Stimulated activated CD4-positive, alpha-beta T cell treated with anti-CD3 and anti-CD28 coated beads, Interleukin-15, amount 100 ng/mL, for 24 hours (primary cell): Measurements from ENCODE around the gene SNTG2.
"Not testable (repeated sequence)": the region's sequence is repeated elsewhere in the genome, so short reads cannot be mapped to it uniquely, and the experiment has no call there.

Experiments
- DNase-seq: peaks from one replicate; pipeline ENCODE4 v3.0.0-alpha.2; 2020

SNTG2 gene

DNA sequence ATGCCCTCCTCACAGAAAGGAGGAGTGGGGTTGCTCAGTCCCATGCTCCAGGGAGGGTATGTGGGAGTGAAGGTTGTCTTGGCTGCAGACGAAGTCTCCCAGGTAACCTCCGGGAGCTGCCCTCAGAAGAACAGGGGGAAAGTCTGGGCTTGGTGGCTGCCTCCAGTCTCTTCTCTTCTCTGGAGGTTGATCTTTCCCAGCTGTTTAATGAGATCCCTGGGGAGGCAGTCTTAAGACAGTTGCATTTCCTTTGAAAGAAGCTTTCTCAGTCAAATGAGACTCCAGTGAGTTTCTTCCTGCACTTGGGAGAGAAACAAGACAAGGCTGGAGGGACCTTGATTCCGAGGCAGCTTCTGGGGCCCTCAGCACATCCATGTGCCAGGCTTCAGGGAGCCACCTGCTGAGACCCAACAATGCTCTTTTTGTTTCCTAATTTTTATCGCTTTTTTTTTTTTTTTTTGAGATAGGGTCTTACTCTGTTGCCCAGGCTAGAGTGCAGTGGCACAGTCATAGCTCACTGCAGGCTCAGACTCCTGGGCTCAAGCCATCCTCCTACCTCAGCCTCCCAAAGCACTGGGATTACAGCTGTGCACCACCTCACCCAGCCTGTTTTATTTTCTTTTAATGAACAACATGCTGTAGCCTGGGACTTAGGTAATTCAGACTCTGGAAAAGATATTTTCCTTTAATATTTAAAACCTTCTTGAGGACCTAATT lies 390.9 kb downstream of the SNTG2 start:
- DNase-seq = no peak

DNA sequence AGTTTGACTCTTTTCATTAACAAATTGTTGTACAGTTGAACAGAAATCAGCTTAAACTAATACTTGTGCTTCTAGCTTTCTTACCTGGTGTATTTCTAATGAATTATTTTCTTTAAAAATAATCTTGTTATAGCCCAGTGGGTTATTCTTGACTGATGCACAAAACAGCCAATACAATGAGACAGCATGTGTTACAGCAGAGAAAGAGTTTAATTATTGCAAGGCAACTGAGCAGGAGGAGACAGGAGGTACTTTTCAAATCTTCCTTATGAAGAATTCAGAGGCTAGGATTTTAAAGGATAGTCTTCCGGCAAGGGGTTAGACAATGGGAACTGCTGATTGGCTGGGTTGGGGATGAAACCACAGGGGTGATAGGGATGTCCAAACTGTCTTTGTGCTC lies 398.1 kb downstream of the SNTG2 start:
- no peak for DNase-seq

DNA sequence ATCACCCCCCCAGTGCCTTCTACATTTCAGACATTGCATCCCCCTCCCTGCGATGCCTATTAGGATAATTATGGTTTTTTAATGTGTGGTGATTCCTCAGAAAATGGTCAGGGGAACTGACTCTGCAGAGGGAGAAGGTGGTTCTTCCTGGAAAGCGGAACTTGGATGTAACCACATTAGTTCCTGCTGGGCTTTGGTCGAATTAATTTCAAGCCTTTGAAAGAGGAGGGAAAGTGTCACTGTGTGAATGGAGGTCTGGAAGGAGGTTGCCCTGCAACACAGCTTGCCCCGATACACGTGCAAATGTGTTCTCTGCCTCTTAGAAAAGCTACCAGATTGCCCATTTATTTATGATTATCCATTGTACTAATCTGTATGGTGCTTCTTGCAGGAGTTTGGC lies 399.5 kb downstream of the SNTG2 start:
- no peak for DNase-seq

DNA sequence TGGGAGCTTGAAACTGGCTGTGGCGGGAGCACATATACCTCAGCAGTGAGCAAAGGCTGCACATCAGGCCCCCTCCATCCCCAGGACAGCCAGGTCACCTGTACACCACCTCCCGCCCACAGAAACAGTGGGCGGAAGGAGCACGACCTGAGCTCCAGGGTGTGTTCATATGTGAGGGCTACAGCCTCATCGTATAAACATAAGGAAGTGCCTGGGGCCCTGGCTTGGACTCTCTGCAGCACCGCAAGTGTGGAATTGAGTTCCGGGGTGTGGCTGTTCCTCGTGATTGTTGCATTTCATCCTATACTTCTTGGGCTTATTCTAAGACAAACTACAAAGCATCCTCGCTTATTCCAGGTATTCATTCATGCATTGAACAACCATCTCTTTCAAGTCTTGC lies 402.5 kb downstream of the SNTG2 start:
- DNase-seq = no peak

DNA sequence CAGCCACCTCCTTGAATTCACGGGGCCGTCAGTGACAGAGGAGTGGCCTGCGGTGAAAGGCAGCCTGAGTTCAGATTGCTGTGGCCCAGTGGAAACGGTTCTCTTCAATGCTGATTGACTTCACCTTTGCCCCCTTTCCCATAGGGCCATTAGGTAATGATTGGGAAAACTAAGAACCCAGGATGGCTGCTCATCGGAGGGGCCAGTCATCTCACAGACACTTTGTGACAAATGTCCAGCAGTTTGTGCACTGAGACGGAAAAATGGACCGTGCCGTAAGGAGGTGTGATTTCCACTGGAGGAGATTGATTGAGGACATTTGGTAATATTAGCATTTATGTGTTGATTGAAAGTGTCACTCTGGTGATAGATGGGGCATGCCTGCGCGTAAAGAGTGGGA lies 402.9 kb downstream of the SNTG2 start:
- DNase-seq = no peak

DNA sequence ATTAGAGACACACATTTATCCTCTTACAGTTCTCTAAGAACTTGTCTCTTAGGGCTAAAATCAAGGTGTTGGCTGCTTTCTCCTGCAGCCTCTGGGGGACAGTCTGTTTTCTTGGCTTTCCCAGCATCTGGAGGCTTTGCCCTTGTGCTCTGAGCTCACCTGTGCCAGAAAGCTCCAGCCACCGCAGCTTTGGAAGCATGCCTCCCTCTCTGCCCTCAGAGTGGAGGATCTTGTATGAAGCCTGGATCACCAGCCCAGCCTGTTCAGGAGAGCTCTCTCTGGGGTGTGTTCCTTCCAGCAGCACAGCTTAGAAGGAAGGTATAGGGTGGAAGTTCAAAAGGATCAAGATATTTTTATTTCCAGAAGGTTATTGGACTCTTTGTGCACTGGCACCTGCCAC lies 409.5 kb downstream of the SNTG2 start:
- DNase-seq = no peak

DNA sequence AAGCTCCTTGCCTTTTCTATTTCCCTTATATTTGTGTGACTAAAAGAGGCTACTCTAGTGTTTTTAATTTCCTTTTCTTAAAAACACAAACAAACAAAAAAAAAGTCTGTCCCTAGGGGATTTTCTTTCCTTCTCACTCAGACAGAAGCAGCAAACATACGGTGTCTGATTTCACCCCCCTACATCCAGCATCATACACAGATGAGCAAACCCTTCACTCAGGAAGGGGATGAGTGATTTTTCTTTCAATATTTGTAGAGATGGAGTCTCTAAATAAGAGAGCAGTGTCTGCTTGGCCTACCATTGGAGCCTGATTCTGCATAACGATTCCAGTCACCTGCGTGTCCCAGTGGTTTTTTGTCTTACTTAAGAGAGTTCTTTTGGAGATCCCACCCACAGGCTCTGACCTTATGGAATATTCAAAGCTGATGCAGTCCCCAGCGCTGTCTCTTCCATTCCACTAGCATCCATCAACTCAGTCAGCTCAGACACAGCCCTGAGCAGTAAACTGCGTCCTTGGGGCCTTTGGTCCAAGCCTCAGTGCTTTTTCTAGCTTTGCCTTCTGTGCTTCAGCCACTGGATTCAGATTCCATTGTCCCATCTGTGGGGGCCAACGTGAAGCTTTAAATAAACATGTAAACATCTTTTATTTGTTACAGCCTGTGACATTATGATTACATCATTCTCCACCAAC lies 410.1 kb downstream of the SNTG2 start:
- no peak for DNase-seq

DNA sequence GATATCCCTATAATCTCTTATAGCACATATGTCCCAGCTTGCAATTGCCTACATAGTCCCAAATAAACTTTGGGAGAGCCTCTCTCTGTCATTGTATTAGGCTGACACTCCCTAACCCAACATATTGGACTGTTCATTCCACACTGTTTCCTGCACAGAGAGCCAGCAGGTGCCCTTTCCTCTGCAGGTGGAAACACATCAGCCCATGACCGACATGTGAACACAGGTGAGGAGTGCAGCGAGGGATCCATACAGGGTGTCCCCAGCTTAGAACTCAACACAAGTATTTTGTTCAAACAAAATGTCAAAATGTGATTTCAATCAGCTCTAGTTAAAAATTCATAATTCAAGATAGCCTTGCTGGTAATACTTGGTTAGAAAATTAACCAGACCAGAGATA lies 412.7 kb downstream of the SNTG2 start:
- DNase-seq = no peak

DNA sequence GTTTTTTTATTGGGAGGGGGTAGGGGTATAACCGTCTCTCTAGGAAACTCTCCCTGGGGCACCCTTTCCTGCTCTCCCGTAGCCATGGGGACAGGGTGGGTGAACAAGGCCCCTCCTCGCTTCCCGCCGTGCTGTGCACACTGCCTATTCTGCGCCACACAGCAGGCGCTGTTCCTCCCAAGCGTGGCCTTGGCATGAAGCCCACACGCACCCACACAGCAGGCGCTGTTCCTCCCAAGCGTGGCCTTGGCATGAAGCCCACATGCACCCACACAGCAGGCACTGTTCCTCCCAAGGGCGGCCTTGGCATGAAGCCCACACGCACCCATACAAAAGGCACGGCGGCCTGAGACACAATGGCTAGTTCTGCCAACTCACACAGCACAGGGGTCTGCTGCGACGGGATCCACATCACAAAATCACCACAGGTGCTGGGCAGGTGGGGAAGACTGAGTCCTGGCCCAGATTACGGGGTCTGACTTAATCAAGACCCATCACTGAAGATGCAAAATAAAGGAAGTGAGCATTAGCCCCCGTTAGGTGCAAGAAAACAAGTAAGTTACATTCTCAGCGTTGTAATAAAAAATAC lies 416.0 kb downstream of the SNTG2 start:
- DNase-seq = peak; percentile 38

DNA sequence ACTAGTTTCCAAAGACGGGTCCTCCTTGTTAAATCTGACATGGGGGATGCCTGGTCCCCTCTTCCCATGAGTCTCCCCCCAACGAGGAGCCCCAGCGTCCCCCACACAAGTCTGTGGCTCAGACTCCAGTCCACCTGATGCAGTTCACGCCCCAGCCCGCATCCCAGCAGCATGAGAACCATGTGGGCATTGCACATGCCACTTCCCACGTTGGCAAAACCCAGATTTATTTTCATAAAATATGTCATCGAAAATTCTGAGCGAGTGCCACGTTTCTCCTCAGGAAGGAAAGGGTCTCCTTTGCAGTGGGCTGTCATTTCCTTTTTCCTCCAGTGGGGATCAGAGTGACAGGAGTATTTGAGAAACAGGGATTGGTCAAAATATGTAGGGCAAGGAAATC lies 417.0 kb downstream of the SNTG2 start:
- no peak for DNase-seq

DNA sequence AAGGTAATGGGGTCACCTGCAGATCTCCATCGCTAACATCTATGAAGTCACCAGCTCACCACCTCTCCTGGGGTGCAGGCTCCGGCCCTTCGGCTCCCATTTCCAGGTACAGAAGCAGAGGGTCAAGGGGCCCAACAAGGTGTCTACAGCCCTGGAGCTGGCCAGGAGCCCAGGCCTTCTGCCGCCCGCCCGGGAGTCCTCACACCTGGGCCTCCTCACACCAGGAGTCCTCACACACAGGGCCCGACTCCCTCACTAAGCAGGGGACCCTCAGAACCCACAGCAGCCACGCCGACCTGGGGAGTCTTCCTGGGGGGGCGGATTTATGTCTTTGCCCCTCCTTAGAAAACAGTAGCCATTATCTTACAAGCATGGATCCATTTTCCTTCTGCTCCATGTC lies 419.3 kb downstream of the SNTG2 start:
- no peak for DNase-seq

DNA sequence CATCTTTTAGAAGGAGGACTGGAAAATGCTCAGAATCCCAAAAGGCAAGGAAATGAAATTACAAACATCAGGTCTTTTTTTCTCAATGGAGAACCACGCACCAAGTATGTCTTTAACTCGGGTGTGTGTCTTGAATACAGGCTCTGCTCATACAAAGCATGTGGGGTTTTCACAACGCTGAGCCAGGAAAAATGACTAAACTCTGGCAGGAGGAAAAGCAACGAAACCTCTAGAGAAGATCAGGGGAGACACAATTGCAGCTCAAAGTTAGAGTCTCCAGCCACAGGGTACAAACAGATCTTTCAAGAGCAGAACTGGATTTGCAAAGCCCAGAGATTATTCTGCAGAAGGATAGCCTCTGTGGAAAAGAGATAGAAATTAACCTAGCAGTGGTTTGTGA lies 419.8 kb downstream of the SNTG2 start:
- no peak for DNase-seq

DNA sequence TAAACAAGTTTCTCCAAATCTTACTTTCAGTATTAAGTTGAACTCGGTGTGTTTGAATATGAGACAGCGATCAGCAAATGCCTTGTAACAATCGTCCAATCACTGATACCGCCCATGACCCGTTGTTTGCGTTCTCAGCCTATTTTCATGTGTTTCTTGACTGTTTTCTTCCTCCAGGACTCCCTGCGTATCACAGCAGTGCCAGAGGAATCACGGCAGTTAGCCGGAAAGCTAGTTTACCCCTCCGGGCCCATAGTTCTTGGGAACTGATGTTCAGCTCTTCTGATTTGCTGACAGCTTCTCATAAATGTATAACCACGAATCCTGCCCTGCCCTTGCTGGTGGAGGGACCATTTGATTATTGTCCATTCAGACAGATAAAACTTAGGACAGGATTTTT lies 420.4 kb downstream of the SNTG2 start:
- no peak for DNase-seq

DNA sequence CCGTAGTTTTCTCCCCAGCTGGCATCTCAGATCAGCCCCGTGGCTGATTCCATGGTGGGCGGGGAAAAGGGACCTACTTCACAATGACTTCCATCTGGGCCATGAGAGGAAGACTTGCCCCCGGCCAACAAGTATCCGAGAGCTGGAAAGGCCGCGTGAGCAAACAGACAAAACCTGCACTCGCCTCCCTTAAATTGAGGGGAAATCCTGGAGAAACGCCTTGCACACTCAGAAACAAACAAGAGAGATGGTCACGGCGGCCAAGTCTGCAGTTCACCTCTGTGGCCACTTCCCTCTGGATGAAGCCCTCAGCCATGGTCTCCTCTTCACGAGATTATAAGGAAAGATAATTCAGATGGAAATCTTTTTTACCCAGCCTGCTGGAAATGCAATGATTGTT lies 423.2 kb downstream of the SNTG2 start:
- DNase-seq = no peak

DNA sequence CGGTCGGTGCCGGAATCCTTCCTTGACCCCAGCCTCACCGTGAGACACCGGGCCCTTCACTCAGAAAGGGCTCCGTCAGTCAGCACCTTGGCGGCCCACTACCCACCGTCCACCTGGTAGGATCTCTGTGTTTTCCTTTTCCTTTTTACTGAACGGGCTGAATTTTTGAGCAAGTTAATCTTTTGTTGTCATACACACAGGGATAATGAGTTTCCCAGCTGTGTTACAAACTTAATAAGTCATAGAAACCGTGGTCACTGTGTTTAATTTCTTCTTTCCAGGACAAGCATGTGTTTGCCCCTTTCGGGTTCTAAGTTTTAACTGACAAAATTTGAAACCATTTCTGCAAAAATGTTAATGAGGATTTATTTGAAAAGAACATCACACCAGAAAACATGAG lies 423.6 kb downstream of the SNTG2 start:
- DNase-seq = no peak

DNA sequence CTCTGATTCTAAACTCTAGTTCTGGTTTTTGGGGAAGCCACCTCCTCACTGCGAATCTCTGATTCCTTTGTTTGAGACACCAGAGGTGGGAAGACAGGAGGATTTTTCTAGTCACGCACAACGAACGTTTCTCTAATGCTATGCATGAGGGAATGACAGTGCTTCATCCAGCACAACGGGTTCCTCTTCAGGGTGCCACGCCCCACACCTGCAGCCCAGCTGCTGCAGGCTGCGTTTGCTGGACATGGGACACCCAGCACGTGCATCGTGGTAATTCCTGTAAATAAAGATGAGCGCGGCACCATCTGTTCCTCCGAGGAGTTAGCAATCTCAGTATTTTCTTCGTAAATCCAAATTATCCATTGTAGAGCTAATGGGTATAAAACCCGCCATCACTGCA lies 425.1 kb downstream of the SNTG2 start:
- no peak for DNase-seq

DNA sequence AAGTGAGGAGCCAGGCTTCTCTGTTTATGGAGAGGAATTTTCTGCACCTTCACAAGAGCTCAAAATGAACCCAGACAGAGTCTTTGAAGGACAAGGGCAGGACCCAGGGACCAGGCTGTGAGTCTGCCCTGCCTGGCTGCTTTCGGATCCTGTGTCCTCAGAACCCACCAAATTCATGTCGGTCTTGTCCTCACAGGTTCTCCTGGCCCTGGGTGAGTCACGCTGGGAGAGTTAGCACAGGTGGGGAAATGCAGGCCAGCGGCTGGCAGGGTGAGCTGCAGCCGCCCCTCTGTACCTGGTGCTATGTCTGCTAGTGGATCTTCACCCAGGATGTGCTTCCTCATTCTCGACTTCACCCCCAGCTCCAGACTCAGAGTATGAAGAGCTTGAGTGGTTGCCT lies 426.8 kb downstream of the SNTG2 start:
- no peak for DNase-seq

DNA sequence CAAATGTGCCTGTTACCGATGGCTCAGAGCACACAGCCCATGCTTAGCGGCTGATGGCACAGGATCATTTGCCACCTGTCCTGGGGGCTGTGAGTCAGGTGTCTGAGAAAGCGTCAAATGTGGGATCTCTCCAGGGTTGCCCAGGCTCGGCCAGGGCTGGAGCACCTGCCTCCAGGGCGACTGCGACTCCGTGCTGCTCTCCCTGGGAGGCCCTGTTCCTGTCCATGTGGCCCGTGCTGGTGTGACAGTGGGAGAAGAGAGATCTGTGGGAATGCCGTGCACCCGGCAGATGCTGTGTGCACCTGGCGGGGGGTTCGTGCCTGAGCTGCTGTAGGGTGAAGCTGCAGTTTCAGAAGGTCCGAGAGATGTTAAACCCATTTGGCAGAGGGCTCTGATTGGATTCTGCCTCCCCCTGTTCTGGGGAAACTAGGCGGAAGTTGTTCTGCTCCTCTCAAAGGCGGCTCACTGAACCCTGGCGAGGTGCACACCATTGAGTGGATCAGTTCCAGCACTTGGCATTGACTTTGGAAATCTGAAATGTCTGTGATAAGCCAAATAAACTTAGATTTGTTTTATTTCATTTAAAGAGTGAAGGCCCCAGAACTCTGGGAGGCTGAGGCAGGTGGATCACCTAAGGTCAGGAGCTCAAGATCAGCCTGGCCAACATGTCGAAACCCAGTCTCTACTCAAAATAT lies 428.0 kb downstream of the SNTG2 start:
- no peak for DNase-seq

DNA sequence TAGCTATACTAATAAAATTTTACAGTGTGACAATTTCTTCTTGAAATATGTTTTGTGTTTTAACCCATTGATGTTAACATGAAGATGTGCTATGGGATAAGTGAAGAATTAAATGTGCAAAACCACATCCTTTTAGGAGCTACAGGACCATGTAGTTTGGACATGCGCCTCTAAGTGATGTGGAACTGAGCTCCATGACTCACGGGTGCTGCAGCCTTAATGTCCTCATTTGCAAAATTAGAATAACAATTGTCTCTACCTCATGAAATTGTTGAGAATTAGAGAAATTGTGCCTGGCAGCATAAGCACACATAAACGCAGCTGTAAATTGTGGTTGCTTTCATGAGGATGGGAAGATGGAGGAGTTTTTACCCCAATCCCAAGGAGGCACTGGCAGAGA lies 431.0 kb downstream of the SNTG2 start:
- no peak for DNase-seq

DNA sequence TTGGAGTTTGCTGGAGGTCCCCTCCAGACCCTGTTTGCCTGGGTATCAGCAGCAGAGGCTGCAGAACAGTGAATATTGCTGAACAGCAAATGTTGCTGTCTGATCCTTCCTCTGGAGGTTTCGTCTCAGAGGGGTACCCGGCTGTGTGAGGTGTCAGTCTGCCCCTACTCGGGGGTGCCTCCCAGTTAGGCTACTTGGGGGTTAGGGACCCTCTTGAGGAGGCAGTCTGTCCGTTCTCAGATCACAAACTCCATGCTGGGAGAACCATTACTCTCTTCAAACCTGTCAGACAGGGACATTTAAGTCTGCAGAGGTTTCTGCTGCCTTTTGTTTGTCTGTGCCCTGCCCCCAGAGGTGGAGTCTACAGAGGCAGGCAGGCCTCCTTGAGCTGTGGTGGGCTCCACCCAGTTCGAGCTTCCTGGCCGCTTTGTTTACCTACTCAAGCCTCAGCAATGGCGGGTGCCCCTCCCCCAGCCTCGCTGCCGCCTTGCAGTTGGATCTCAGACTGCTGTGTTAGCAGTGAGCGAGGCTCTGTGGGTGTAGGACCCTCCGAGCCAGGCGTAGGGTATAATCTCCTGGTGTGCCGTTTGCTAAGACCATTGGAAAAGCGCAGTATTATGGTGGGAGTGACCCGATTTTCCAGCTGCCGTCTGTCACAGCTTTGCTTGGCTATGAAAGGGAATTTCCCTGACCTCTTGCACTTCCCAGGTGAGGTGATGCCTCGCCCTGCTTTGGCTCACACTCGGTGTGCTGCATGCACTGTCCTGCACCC lies 437.5 kb downstream of the SNTG2 start:
- DNase-seq = not testable (repeated sequence)

DNA sequence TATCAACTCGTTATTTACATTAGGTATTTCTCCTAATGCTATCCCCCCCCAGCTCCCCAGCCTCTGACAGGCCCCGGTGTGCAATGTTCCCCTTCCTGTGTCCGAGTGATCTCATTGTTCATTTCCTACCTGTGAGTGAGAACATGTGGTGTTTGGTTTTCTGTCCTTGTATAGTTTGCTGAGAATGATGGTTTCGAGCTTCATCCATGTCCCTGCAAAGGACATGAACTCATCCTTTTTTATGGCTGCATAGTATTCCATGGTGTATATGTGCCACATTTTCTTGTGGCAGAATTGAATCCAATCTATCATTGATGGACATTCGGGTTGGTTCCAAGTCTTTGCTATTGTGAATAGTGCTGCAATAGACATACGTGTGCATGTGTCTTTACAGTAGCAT lies 439.5 kb downstream of the SNTG2 start:
- DNase-seq = not testable (repeated sequence)

DNA sequence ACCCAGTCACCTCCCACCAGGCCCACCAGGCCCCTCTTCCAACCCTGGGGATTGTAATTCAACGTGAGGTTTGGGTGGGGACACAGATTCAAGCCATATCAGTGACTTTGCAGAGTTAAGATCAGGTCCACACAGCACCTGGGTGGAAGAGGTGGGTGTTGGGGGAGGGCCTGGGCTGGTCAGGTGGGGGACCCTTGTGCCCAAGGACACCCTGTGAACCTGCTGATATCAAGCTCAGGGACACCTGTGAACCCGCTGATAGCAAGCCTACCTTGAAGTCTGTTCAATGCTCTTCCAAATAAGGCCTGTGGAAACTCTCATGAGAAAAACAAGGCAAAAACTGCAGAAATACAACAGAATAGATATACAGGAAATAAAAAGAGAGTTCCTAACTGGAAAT lies 442.7 kb downstream of the SNTG2 start:
- no peak for DNase-seq
